Measurements from ENCODE around the gene TEX101.
"Not testable (repeated sequence)": the region's sequence is repeated elsewhere in the genome, so short reads cannot be mapped to it uniquely, and the experiment has no call there.

TEX101 gene

DNA sequence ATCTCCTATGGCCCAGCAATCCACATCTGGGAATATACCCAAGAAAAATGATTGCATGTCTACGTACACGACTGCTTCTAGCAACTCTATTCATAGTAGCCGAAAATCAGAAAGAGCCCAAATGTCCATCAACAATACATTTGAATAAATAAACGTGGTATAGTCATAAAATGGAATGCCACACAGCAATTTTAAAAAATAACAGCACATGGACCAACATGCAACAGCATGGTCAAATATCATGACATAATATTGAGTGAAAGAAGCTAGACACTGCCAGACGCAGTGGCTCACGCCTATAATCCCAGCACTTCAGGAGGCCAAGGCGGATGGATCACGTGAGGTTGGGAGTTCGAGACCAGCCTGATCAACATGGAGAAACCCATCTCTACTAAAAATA is 16.3 kb downstream of the TEX101 start:
- Mint-ChIP-seq H3K27me3 (ENCODE audit: low read depth) (peaks cover 3% of the 10 kb centered on the region), H3K4me1 (ENCODE audit: low read depth) (peaks cover 21% of the 10 kb centered on the region), H3K36me3 (ENCODE audit: low read depth) (peaks cover 2% of the 10 kb centered on the region), H3K9me3 (no peaks in the 10 kb centered on the region), H3K4me3 (no peak overlapping the region), H3K27ac (no peak overlapping the region)
- DNase-seq (ENCODE audit: low spot score), result no peak

DNA sequence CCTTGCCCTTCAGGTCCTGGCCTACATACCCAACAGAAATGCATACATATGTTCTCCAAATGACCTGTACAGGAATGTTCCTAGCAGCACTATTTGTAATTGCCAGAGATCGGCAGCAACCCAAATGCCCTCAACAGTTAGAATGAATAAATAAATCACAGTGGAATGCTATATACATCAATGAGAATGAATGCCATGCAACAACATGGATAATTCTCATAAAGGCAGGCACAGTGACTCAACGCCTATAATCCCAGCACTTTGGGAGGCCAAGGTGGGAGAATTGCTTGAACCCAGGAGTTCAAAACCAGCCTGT is 18.6 kb downstream of the TEX101 start:
- Mint-ChIP-seq H3K36me3 (ENCODE audit: low read depth) (peaks cover 2% of the 10 kb centered on the region), H3K4me1 (ENCODE audit: low read depth) (peaks cover 32% of the 10 kb centered on the region), H3K9me3 (no peaks in the 10 kb centered on the region), H3K27ac (no peak overlapping the region), H3K4me3 (no peak overlapping the region), H3K27me3 (ENCODE audit: low read depth) (peaks cover 3% of the 10 kb centered on the region)
- no peak for DNase-seq (ENCODE audit: low spot score)

DNA sequence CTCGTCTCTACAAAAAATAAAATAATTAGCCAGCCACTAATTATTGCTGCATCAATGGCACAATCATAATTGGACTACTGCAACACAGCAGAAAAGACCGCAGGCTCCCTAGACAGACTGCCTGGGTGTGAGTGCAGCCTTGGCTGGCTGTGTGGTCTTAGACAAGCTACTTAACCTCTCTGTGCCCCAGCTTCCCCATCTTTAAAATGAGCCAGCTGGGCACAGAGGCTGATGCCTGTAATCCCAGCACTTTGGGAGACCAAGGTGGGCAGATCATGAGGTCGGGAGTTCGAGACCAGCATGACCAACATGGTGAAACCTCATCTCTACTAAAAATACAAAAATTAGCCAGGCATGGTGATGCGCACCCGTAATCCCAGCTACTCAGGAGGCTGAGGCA is 19.0 kb downstream of the TEX101 start:
- H3K4me3 Mint-ChIP-seq, result no peak overlapping the region
- H3K4me1 Mint-ChIP-seq (ENCODE audit: low read depth), result peaks cover 36% of the 10 kb centered on the region
- no peak overlapping the region for H3K27ac Mint-ChIP-seq
- DNase-seq (ENCODE audit: low spot score), result no peak
- H3K27me3 Mint-ChIP-seq (ENCODE audit: low read depth), result peaks cover 3% of the 10 kb centered on the region
- H3K9me3 Mint-ChIP-seq, result no peaks in the 10 kb centered on the region
- peaks cover 2% of the 10 kb centered on the region for H3K36me3 Mint-ChIP-seq (ENCODE audit: low read depth)

DNA sequence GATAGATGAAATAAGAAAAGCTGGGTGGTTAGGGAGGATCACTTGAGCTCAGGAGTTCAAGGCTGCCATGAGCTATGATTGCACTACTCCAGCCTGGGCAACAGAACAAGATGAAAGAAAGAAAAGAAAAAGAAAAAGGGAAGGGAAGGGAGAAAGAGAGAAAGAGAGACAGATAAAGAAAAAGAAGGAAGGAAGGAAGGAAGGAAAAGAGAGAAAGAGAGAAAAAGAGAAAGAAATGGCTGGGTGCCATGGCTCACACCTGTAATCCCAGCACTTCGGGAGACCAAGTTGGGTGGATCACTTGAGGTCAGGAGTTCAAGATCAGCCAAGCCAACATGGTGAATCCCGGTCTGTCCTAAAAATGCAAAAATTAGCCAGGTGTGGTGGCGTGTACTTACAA is 21.1 kb downstream of the TEX101 start:
- peak overlapping the region; percentile 16 for H3K27ac Mint-ChIP-seq
- peaks cover 3% of the 10 kb centered on the region for H3K36me3 Mint-ChIP-seq (ENCODE audit: low read depth)
- DNase-seq (ENCODE audit: low spot score), result no peak
- no peaks in the 10 kb centered on the region for H3K9me3 Mint-ChIP-seq
- no peak overlapping the region for H3K4me3 Mint-ChIP-seq
- H3K27me3 Mint-ChIP-seq (ENCODE audit: low read depth), result peaks cover 3% of the 10 kb centered on the region
- H3K4me1 Mint-ChIP-seq (ENCODE audit: low read depth), result peaks cover 38% of the 10 kb centered on the region

DNA sequence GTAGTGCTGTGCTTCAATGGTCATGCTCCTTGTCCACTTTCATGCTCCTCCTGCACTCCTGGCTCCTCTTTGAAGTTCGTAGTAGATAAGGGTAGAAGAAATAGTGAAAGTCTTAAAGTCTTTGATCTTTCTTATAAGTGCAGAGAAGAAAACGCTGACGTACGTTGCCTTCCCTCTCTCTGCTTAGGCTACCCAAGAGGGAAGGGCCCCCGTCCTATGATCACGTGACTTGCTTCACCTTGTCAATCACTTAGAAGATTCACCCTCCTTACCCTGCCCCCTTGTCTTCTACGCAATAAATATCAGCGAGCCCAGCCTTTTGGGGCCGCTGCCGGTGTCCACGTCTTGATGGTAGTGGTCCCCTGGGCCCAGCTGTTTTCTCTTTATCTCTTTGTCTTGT is 22.6 kb downstream of the TEX101 start:
- H3K4me3 Mint-ChIP-seq; DNase-seq (ENCODE audit: low spot score); H3K27me3 Mint-ChIP-seq (ENCODE audit: low read depth); H3K9me3 Mint-ChIP-seq; H3K36me3 Mint-ChIP-seq (ENCODE audit: low read depth): not testable (repeated sequence)
- peak overlapping the region; percentile 63 for H3K27ac Mint-ChIP-seq
- peaks cover 37% of the 10 kb centered on the region for H3K4me1 Mint-ChIP-seq (ENCODE audit: low read depth)

DNA sequence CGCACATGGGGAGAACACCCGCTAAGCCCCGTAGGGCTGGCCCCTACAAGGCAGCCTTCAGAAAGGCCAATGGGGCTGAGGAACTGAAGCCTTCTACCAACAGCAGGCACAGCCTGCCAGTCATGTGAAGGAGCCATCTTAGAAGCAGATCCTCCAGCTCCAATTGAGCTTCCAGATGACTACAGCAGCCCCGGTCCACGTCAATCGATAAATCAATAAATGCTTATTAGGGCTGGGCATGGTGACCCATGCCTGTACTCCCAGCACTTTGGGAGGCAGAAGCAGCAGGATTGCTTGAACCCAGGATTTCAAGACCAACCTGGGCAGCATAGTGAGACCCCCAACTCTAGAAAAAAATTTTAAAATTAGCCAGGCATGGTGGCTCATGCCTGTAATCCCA is 23.0 kb downstream of the TEX101 start:
- Mint-ChIP-seq H3K36me3 (ENCODE audit: low read depth) (peaks cover 3% of the 10 kb centered on the region), H3K27ac (peak overlapping the region; percentile 63)

DNA sequence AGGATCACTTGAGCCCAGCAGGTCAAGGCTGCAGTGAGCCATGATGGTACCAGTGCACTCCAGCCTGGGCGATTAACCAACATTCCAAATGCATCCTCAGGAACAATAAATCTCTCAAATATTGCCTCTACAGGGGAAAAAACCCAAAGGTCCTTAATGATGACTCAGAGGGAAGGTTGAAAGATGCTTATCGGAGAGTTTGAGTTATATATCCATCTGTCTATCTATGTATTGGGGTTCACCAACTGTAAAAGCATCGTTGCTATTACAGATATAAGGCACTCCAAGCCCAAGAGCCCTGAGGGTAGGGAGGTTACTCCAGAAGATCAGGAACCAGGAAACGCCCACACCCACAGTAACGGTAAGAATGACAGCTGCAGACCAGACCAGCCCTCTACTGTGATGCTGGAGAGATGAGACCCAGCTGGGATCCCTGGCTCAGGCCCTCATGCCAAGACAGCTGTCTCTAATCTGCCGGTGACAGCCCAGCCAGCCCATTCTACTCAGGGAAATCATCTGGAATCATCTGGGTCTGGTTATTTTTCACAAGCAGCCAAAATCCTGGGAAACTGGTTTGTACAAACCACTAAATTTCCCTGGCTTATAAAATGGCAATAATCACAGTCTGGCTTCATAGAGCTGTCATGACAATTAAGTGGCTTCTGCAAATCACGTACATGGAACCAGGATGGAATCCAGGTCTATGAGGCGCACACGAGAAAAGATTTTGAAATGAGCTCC is 23.8 kb downstream of the TEX101 start:
- Mint-ChIP-seq H3K27ac (peak overlapping the region; percentile 91), H3K4me1 (ENCODE audit: low read depth) (peaks cover 31% of the 10 kb centered on the region)
- DNase-seq (ENCODE audit: low spot score), result no peak

More for the DNA sequence above, 23.0 kb downstream of the TEX101 start:
- H3K4me1 Mint-ChIP-seq (ENCODE audit: low read depth), result peaks cover 36% of the 10 kb centered on the region
- no peak overlapping the region for H3K4me3 Mint-ChIP-seq
- DNase-seq (ENCODE audit: low spot score), result no peak
- H3K9me3 Mint-ChIP-seq, result no peaks in the 10 kb centered on the region
- H3K27me3 Mint-ChIP-seq (ENCODE audit: low read depth), result peaks cover 7% of the 10 kb centered on the region

DNA sequence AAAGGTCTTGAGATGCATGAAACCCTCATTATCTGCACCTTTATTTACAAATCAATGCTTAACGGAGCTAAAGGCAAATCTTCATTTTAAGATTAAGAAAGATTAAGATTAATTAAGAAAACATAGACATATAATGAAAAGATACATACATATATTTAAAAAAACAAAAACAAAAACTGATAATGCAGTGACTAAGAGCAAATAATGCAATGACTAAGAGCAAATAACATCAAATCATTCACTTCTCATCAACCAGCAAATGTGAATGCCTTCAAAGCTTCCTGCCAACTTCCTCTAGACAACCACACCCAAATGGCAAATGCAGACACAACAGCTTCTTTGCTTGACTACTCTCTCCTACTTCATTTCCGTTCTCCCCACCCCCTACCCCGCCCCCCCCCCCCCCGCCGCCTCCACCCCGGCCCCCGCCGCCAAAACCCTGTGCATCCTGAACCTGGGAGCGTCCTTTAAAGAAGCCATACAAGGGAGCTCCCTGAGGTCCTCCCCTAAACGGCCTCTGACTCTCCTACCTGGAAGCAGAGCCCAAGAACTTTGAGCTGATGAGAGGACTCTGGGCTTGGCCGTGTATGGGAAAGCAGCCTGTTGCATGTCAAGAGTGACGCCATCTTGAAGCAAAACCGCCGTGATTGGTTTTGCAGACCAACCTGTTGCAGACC is 24.5 kb downstream of the TEX101 start:
- peaks cover 33% of the 10 kb centered on the region for H3K4me1 Mint-ChIP-seq (ENCODE audit: low read depth)
- H3K27me3 Mint-ChIP-seq (ENCODE audit: low read depth), result peaks cover 7% of the 10 kb centered on the region
- peaks cover 3% of the 10 kb centered on the region for H3K36me3 Mint-ChIP-seq (ENCODE audit: low read depth)
- no peak for DNase-seq (ENCODE audit: low spot score)
- peak overlapping the region; percentile 91 for H3K27ac Mint-ChIP-seq
- peak overlapping the region; percentile 67 for H3K4me3 Mint-ChIP-seq
- no peaks in the 10 kb centered on the region for H3K9me3 Mint-ChIP-seq

More for the DNA sequence above, 23.8 kb downstream of the TEX101 start:
- peak overlapping the region; percentile 67 for H3K4me3 Mint-ChIP-seq
- no peaks in the 10 kb centered on the region for H3K9me3 Mint-ChIP-seq
- H3K27me3 Mint-ChIP-seq (ENCODE audit: low read depth), result peaks cover 7% of the 10 kb centered on the region
- H3K36me3 Mint-ChIP-seq (ENCODE audit: low read depth), result peaks cover 3% of the 10 kb centered on the region

DNA sequence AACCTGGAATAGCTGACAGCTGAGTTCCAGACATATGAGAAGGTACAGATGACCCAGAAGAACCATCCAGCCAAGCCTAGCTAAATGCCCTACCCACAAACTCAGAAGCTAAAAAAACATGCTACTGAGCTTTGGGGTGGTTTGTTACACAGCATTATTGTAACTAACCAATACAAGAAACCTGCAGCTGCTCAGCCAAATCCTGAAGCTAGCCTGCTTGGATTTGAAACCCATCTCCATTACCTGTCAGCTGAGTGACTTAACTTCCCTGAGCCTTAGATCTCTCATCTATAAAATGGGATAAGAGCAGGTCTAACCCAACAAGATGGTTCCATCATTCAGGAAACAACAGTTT is 25.0 kb downstream of the TEX101 start:
- H3K4me1 Mint-ChIP-seq (ENCODE audit: low read depth), result peaks cover 35% of the 10 kb centered on the region
- no peaks in the 10 kb centered on the region for H3K9me3 Mint-ChIP-seq
- no peak for DNase-seq (ENCODE audit: low spot score)
- H3K36me3 Mint-ChIP-seq (ENCODE audit: low read depth), result peaks cover 3% of the 10 kb centered on the region
- H3K27me3 Mint-ChIP-seq (ENCODE audit: low read depth), result peaks cover 7% of the 10 kb centered on the region
- H3K4me3 Mint-ChIP-seq, result no peak overlapping the region
- H3K27ac Mint-ChIP-seq, result peak overlapping the region; percentile 91

DNA sequence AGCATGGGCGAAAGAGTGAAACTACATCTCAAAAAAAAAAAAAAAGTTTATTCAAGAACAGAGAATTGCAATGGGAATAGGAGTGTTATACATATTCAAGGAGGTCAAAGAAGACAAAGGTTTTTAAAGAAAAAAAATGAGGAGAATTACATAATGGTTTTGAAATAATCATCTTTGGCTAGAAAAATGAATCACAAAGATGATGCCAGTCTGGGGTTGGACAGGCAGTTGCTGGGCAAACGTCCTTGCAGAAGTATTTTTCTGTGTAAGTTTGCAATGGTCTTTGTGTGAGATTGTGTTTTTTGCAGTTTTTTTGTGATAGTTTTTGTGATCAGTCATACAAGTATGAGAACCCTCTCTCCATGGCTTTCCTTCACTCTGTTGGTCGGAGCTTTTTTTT is 27.0 kb downstream of the TEX101 start:
- no peak overlapping the region for H3K4me3 Mint-ChIP-seq
- H3K4me1 Mint-ChIP-seq (ENCODE audit: low read depth), result peaks cover 39% of the 10 kb centered on the region
- peaks cover 1% of the 10 kb centered on the region for H3K36me3 Mint-ChIP-seq (ENCODE audit: low read depth)
- DNase-seq (ENCODE audit: low spot score), result no peak
- H3K27me3 Mint-ChIP-seq (ENCODE audit: low read depth), result peaks cover 4% of the 10 kb centered on the region
- no peaks in the 10 kb centered on the region for H3K9me3 Mint-ChIP-seq
- no peak overlapping the region for H3K27ac Mint-ChIP-seq

DNA sequence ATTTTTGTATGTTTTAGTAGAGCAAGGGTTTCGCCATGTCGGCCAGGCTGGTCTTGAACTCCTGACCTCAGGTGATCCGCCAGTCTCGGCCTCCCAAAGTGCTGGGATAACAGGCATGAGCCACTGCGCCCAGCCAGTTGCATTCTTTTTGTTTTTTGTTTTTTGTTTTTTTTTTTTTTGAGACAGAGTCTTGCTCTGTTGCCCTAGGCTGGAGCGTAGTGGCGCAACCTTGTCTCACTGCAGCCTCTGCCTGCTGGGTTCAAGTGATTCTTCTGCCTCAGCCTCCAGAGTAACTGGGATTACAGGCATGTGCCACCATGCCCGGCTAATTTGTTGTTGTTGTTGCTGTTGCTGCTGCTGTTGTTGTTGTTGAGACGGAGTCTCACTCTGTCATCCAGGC is 29.4 kb downstream of the TEX101 start:
- not testable (repeated sequence) for H3K4me3 Mint-ChIP-seq; DNase-seq (ENCODE audit: low spot score); H3K36me3 Mint-ChIP-seq (ENCODE audit: low read depth); H3K27me3 Mint-ChIP-seq (ENCODE audit: low read depth); H3K27ac Mint-ChIP-seq; H3K9me3 Mint-ChIP-seq
- peaks cover 27% of the 10 kb centered on the region for H3K4me1 Mint-ChIP-seq (ENCODE audit: low read depth)

DNA sequence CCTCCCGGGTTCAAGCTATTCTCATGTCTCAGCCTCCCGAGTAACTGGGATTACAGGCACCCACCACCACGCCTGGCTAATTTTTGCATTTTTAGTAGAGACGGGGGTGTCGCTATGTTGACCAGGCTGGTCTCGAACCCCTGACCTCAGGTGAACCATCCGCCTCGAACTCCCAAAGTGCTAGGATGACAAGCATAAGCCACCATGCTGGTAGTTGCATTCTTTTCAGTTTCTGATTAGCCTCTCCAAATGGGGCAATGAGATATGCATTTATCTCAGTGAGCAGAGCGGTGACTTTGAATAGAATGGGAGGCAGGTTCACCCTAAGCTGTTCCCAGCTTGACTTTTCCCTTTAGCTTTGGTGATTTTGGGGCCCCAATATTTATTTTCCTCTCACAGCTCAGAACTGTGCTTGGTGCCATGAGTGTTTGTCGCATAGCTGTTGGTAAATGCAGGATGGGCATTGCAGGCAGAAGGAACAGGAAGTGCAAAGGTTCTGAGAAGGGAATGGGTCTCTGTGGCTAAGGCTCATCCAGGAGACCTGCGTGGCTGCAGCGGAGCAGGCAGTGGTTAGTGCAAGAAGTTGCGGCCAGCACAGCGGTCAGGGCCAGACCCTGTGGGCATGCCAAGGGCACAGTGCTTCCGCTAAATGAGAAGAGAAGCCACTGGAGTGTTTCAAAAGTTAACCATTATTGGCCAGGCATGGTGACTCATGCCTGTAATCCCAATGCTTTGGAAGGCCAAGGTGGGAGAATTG is 30.0 kb downstream of the TEX101 start:
- no peak overlapping the region for H3K4me3 Mint-ChIP-seq
- no peak for DNase-seq (ENCODE audit: low spot score)

DNA sequence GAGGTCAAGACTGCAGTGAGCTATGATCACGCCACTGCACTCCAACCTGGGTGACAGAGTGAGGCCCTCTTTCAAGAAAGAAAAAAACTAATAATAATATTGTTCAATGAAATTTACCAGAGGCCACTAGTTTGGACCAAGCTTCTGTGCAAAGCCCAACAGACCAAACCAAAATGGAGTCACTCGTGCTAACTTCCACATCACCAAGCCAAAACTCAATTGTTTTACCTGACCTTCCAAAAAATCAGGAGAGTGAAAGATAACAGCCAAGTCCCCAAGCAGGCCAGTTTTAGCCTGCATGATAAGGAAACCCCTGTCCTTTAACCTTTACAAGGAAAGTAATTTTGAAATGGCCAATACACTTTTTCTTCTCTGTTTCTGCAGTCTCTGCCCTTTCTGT is 30.7 kb downstream of the TEX101 start:
- H3K36me3 Mint-ChIP-seq (ENCODE audit: low read depth), result no peaks in the 10 kb centered on the region
- peaks cover 22% of the 10 kb centered on the region for H3K4me1 Mint-ChIP-seq (ENCODE audit: low read depth)
- H3K4me3 Mint-ChIP-seq, result no peak overlapping the region
- no peak overlapping the region for H3K27ac Mint-ChIP-seq
- DNase-seq (ENCODE audit: low spot score), result no peak
- no peaks in the 10 kb centered on the region for H3K9me3 Mint-ChIP-seq
- peaks cover 4% of the 10 kb centered on the region for H3K27me3 Mint-ChIP-seq (ENCODE audit: low read depth)

More for the DNA sequence above, 30.0 kb downstream of the TEX101 start:
- H3K27ac Mint-ChIP-seq, result no peak overlapping the region
- H3K9me3 Mint-ChIP-seq, result no peaks in the 10 kb centered on the region
- H3K27me3 Mint-ChIP-seq (ENCODE audit: low read depth), result peaks cover 4% of the 10 kb centered on the region
- peaks cover 24% of the 10 kb centered on the region for H3K4me1 Mint-ChIP-seq (ENCODE audit: low read depth)
- no peaks in the 10 kb centered on the region for H3K36me3 Mint-ChIP-seq (ENCODE audit: low read depth)

DNA sequence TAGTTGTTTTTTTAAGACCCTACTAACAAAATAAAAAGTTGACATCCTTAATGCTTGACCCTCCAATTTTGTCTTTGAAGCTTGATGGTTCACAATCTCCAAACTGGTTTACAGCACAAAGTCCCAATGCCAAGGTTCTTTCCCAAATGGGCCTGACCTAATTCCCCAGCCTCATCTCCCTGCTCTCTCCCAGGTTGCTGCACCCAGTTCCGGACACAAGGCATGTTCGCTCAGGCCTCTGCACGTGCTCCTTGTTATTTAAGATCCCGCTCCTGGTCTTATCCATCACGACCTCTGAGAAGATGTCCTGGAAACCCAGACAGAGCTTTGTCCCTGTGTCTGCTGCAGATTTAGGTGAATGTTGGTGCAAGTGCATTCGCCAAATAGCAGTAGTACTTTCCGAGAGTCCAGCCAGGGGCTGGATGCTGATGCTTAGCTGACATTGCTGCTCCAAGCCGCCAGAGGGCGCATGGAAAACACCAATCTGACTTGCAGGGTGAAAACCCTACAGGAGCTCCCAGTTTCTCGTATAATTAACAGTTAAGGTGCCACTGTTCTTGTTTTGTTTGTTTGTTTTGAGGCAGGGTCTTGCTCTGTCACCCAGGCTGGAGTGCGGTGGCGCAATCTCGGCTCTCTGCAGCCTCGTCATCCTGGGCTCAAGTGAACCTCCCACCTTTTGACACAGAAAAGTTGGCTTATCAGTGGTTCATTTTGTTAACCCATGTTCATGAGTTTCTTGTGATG is 32.2 kb downstream of the TEX101 start:
- Mint-ChIP-seq H3K27ac (no peak overlapping the region), H3K9me3 (no peaks in the 10 kb centered on the region), H3K4me3 (no peak overlapping the region), H3K36me3 (ENCODE audit: low read depth) (no peaks in the 10 kb centered on the region), H3K27me3 (ENCODE audit: low read depth) (peaks cover 2% of the 10 kb centered on the region), H3K4me1 (ENCODE audit: low read depth) (peaks cover 24% of the 10 kb centered on the region)
- peak; percentile 66 for DNase-seq (ENCODE audit: low spot score)

All from T-helper 2 cell treated with Interferon-gamma antibody and Interleukin-4, amounts not matched to agents 5 μg/mL and 100 μg/mL, for 36 hours (primary cell).